Lower lobe of right lung (tissue), 2 donors: ENCODE results near the gene FGFR2. TPM values are rescaled to one million over a fixed set of nuclear protein-coding genes. Genes with fewer than 3 reads are reported as not detected.

Source experiments
- ATAC-seq, 2 donors: fragments of 200-7000 bp; cut with Tn5 transposase; one replicate each; pipeline ENCODE4 v1.9.1; 2020 to 2022; ENCODE audit warnings: mild to moderate bottlenecking in 2 of 2, moderate library complexity in 2 of 2
- DNase-seq: peaks from one replicate; pipeline ENCODE4 v3.0.0-alpha.2; 2020
- H3K27ac ChIP-seq: fragments of 200-600 bp; one replicate; pipeline ENCODE4 v1.8.0; 2022
- H3K27me3 ChIP-seq: fragments of 200-600 bp; one replicate; pipeline ENCODE4 v1.8.0; 2022; ENCODE audit warnings: low read depth
- H3K36me3 ChIP-seq: fragments of 200-600 bp; one replicate; pipeline ENCODE4 v1.8.0; 2022; ENCODE audit warnings: mild to moderate bottlenecking
- H3K4me1 ChIP-seq: fragments of 200-600 bp; one replicate; pipeline ENCODE4 v1.8.0; 2022
- H3K4me3 ChIP-seq: fragments of 200-600 bp; one replicate; pipeline ENCODE4 v1.8.0; 2022; ENCODE audit warnings: mild to moderate bottlenecking
- H3K9me3 ChIP-seq: fragments of 200-600 bp; one replicate; pipeline ENCODE4 v1.8.0; 2022
- CTCF ChIP-seq: fragments of 200-600 bp; IDR thresholded peaks from one replicate; pipeline ENCODE4 v1.8.0; 2022; ENCODE audit warnings: antibody characterized with exemption, mild to moderate bottlenecking
- intact Hi-C: fragments of 100-400 bp; cut with DNase I; formaldehyde crosslinking; loops from one replicate; pipeline ENCODE4 v1.11.0; 2022
- total RNA-seq: library from RNA; stranded (reverse); fragmentation: NEBNext Ultra II Directional; extraction: Animal tissue kit (Norgen Biotek cat#: 25700); gene quantifications from one replicate; pipeline ENCODE4 v1.2.1, GENCODE V29; 2021
- donor health status: DM: no; HTN: yes; CAD: no; lungs with severe emphysema.

Gene FGFR2
- total RNA-seq, 1 donor from 2014 or later: 59.2 TPM

- intact Hi-C loops: no loop called here
- ATAC-seq (no peak), DNase-seq (no peak)
- H3K27me3 ChIP-seq: no peaks in the 10 kb centered on the region
- no peaks in the 10 kb centered on the region for H3K36me3 ChIP-seq
- no peak for TF ChIP-seq CTCF
- H3K4me3 ChIP-seq: no peak overlapping the region
- H3K4me1 ChIP-seq: peaks cover 18% of the 10 kb centered on the region
- H3K27ac ChIP-seq: no peak overlapping the region
- no peaks in the 10 kb centered on the region for H3K9me3 ChIP-seq
Measured at GRCh38 chr10:121577568-121577967, 20.7 kb downstream of the FGFR2 start.

GRCh38 chr10:121576139-121576538 is 22.1 kb downstream of the FGFR2 start:
- no peaks in the 10 kb centered on the region for H3K27me3 ChIP-seq
- H3K27ac ChIP-seq: no peak overlapping the region
- no peaks in the 10 kb centered on the region for H3K9me3 ChIP-seq
- DNase-seq (no peak), ATAC-seq (no peak)
- intact Hi-C loops: no loop called here
- peaks cover 17% of the 10 kb centered on the region for H3K4me1 ChIP-seq
- no peak for TF ChIP-seq CTCF
- H3K4me3 ChIP-seq: no peak overlapping the region
- H3K36me3 ChIP-seq: no peaks in the 10 kb centered on the region

GRCh38 chr10:121574519-121575166 is 23.6 kb downstream of the FGFR2 start:
- Histone ChIP-seq H3K36me3 (no peaks in the 10 kb centered on the region), H3K4me1 (peaks cover 4% of the 10 kb centered on the region), H3K4me3 (no peak overlapping the region), H3K27ac (no peak overlapping the region), H3K9me3 (no peaks in the 10 kb centered on the region), H3K27me3 (no peaks in the 10 kb centered on the region)
- no peak for DNase-seq
- no peak for TF ChIP-seq CTCF
- intact Hi-C loops: no loop called here
- ATAC-seq: no peak

- DNase-seq: no peak
- no peaks in the 10 kb centered on the region for H3K4me1 ChIP-seq
- no peak overlapping the region for H3K27ac ChIP-seq
- intact Hi-C loops: no loop called here
- peak in 1 of 2 donors; percentile 27 for ATAC-seq
- H3K27me3 ChIP-seq: no peaks in the 10 kb centered on the region
- H3K4me3 ChIP-seq: no peak overlapping the region
- no peak for TF ChIP-seq CTCF
- no peaks in the 10 kb centered on the region for H3K36me3 ChIP-seq
- no peaks in the 10 kb centered on the region for H3K9me3 ChIP-seq
Measured at GRCh38 chr10:121573538-121573941, 24.7 kb downstream of the FGFR2 start.

GRCh38 chr10:121572859-121573537 is 25.2 kb downstream of the FGFR2 start:
- Histone ChIP-seq H3K27me3 (no peaks in the 10 kb centered on the region), H3K4me1 (no peaks in the 10 kb centered on the region), H3K4me3 (no peak overlapping the region), H3K36me3 (no peaks in the 10 kb centered on the region), H3K9me3 (no peaks in the 10 kb centered on the region), H3K27ac (no peak overlapping the region)
- no peak for TF ChIP-seq CTCF
- peak in 1 of 2 donors; percentile 62 for ATAC-seq
- DNase-seq: no peak
- intact Hi-C loops: no loop called here
